SJSA1 (cell line): Measurements from ENCODE around the gene GPRC5B. TPM values are rescaled to one million over a fixed set of nuclear protein-coding genes. Genes with fewer than 3 reads are reported as not detected.
A peak's percentile ranks its signal among the peaks of the same experiment; 100 is the strongest.

Experiments used
- DNase-seq, 2 experiments: peaks; one replicate each; pipeline ENCODE4 v3.0.0-alpha.2; 2015 to 2020; ENCODE audit warnings: low spot score in 2 of 2, low read depth in 1 of 2
- H3K27ac ChIP-seq: fragments of 250-450 bp; sonication (Bioruptor Pico); 2 replicates; pipeline ENCODE4 v1.5.1; 2020; ENCODE audit warnings: mild to moderate bottlenecking, moderate library complexity
- H3K27me3 ChIP-seq: fragments of 250-450 bp; sonication (Bioruptor Pico); replicated peaks from 2 replicates; pipeline ENCODE4 v1.5.1; 2020; ENCODE audit warnings: mild to moderate bottlenecking, moderate library complexity
- H3K36me3 ChIP-seq: fragments of 250-450 bp; sonication (Bioruptor Pico); 2 replicates; pipeline ENCODE4 v1.5.1; 2020; ENCODE audit warnings: mild to moderate bottlenecking
- H3K4me1 ChIP-seq: fragments of 250-450 bp; sonication (Bioruptor Pico); replicated peaks from 2 replicates; pipeline ENCODE4 v1.6.1; 2021; ENCODE audit warnings: mild to moderate bottlenecking
- H3K4me3 ChIP-seq: fragments of 250-450 bp; sonication (Bioruptor Pico); 2 replicates; pipeline ENCODE4 v1.5.1; 2020; ENCODE audit warnings: mild to moderate bottlenecking
- H3K9me3 ChIP-seq: fragments of 250-450 bp; sonication (Bioruptor Pico); replicated peaks from 2 replicates; pipeline ENCODE4 v1.5.1; 2020; ENCODE audit warnings: mild to moderate bottlenecking
- total RNA-seq: library from RNA; depleted of rRNA; stranded (reverse); fragments of >200 nt; shearing (Covaris generic); gene quantifications from 2 replicates; pipeline ENCODE4 v1.2.3, GENCODE V29; 2014

GPRC5B gene
- total RNA-seq, 1 experiment from 2014 or later, result 12.1 TPM

- H3K4me1 ChIP-seq, result peaks cover 4% of the 10 kb centered on the region
- no peaks in the 10 kb centered on the region for H3K36me3 ChIP-seq
- H3K27ac ChIP-seq, result no peak overlapping the region
- no peaks in the 10 kb centered on the region for H3K9me3 ChIP-seq
- no peaks in the 10 kb centered on the region for H3K27me3 ChIP-seq
- H3K4me3 ChIP-seq, result no peak overlapping the region
- no peak for DNase-seq
These were observed 60.4 kb downstream of the GPRC5B start for GRCh38 chr16:19824216-19824615.

DNA sequence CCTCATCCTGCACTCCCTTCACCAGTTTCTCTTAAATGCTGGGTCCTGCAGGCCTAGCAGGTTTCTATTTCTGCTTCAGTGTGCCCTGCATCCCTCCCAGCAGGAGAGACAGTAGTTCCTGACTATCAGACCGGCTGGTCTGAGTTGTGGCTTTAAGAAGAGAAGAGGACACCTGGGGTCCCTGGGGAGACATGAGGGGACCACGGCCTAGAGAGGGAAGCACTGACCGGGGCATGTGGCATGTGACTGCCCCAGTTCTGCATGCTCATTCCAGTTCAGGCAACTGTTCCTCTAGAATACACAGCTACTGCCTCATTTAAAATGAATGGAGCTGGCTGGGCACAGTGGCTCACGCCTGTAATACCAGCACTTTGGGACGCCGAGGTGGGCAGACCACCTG lies 61.3 kb downstream of the GPRC5B start:
- Histone ChIP-seq H3K9me3 (no peaks in the 10 kb centered on the region), H3K36me3 (no peaks in the 10 kb centered on the region), H3K4me1 (peaks cover 4% of the 10 kb centered on the region), H3K27me3 (no peaks in the 10 kb centered on the region), H3K4me3 (no peak overlapping the region), H3K27ac (no peak overlapping the region)
- no peak for DNase-seq

- peaks cover 4% of the 10 kb centered on the region for H3K4me1 ChIP-seq
- no peak for DNase-seq
- H3K27ac ChIP-seq, result no peak overlapping the region
These were observed 62.1 kb downstream of the GPRC5B start for GRCh38 chr16:19822533-19822932.

DNA sequence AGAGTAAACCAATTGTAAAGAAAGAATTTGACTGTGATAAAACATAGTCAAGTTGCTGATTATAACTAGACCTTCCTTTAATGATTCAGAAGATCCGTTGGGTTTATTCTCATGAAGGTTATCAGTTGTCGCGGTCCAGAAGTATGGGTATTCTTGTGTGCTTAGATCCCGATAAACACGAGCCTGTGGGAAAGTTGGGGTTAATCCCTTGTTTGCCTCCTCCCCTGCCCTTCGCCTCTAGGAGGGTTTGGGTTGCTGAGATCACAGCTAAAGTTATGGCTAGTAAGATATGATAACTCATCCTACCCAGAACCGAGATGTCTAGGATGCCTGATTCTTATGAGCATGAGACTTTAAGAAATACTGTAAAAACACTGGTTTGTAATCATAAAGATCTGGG lies 66.8 kb downstream of the GPRC5B start:
- H3K27ac ChIP-seq, result no peak overlapping the region
- DNase-seq, result no peak
- no peaks in the 10 kb centered on the region for H3K27me3 ChIP-seq
- H3K9me3 ChIP-seq, result no peaks in the 10 kb centered on the region; the same call in 1 of the 2 replicates
- H3K4me1 ChIP-seq, result peaks cover 4% of the 10 kb centered on the region
- no peak overlapping the region for H3K4me3 ChIP-seq
- no peaks in the 10 kb centered on the region for H3K36me3 ChIP-seq

More at GRCh38 chr16:19822533-19822932, 62.1 kb downstream of the GPRC5B start:
- Histone ChIP-seq H3K27me3 (no peaks in the 10 kb centered on the region), H3K9me3 (no peaks in the 10 kb centered on the region), H3K4me3 (no peak overlapping the region), H3K36me3 (no peaks in the 10 kb centered on the region)

DNA sequence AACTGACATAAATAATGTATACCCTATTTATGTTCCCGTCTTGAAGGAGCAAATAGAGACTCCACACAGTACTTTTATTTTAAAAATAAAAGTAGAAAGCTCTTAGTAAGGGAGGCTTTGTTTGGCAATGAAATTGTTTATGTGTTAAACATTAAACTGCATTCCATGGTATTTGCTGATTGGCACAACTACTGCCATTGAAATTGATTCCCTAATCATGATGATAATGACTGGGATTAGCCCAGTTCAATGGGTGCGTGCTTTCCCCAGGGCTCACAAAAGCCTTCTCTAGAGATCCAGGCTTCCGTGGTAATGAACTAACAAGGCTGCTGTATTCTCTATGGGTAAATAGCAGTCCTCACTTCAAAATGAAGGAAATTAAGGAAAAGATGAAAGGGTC lies 67.5 kb downstream of the GPRC5B start:
- H3K4me3 ChIP-seq, result no peak overlapping the region
- H3K27me3 ChIP-seq, result no peaks in the 10 kb centered on the region
- peaks cover 8% of the 10 kb centered on the region for H3K4me1 ChIP-seq
- no peak for DNase-seq
- no peaks in the 10 kb centered on the region; the same call in 1 of the 2 replicates for H3K9me3 ChIP-seq
- H3K27ac ChIP-seq, result no peak overlapping the region
- no peaks in the 10 kb centered on the region for H3K36me3 ChIP-seq

DNA sequence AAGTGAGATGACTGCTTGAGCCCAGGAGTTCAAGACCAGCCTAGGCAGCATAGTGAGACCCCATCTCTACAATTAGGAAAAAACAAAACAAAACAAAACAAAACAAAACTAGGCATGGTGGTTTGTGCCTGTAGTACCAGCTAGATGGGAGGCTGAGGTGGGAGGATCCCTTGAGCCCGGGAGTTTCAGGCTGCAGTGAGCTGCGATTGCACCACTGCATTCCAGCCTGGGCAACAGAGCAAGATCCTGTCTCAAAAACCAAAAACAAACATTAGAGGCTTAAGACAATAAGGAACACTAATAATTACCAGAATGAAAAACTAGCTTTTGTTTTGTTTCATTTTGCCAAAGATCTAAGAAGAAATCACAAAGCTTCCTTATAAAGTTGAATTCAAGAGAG lies 69.2 kb downstream of the GPRC5B start:
- Histone ChIP-seq H3K4me1 (peaks cover 18% of the 10 kb centered on the region), H3K4me3 (no peak overlapping the region), H3K9me3 (no peaks in the 10 kb centered on the region; the same call in 1 of the 2 replicates), H3K36me3 (no peaks in the 10 kb centered on the region), H3K27me3 (no peaks in the 10 kb centered on the region), H3K27ac (no peak overlapping the region)
- peak in 1 of 2 experiments; percentile 14 for DNase-seq

- Histone ChIP-seq H3K36me3 (no peaks in the 10 kb centered on the region), H3K27ac (no peak overlapping the region), H3K4me3 (no peak overlapping the region), H3K4me1 (peaks cover 36% of the 10 kb centered on the region), H3K9me3 (no peaks in the 10 kb centered on the region; the same call in 1 of the 2 replicates), H3K27me3 (no peaks in the 10 kb centered on the region)
- DNase-seq, result peak in 1 of 2 experiments; percentile 5
These were observed 71.7 kb downstream of the GPRC5B start for GRCh38 chr16:19812986-19813385.

- Histone ChIP-seq H3K27ac (peak overlapping the region; percentile 58), H3K27me3 (no peaks in the 10 kb centered on the region), H3K4me3 (no peak overlapping the region), H3K36me3 (no peaks in the 10 kb centered on the region), H3K4me1 (peaks cover 42% of the 10 kb centered on the region), H3K9me3 (no peaks in the 10 kb centered on the region; the same call in 1 of the 2 replicates)
- peak; percentile 81 to 91 for DNase-seq
These were observed 73.6 kb downstream of the GPRC5B start for GRCh38 chr16:19810817-19811731.

GRCh38 chr16:19809693-19810092 lies 75.0 kb downstream of the GPRC5B start:
- no peak overlapping the region for H3K27ac ChIP-seq
- peaks cover 7% of the 10 kb centered on the region for H3K9me3 ChIP-seq
- H3K4me1 ChIP-seq, result peaks cover 49% of the 10 kb centered on the region

GRCh38 chr16:19809121-19809635 lies 75.5 kb downstream of the GPRC5B start:
- no peaks in the 10 kb centered on the region for H3K36me3 ChIP-seq
- DNase-seq, result peak in 1 of 2 experiments; percentile 24
- H3K9me3 ChIP-seq, result peaks cover 7% of the 10 kb centered on the region
- no peaks in the 10 kb centered on the region for H3K27me3 ChIP-seq
- no peak overlapping the region for H3K4me3 ChIP-seq
- H3K4me1 ChIP-seq, result peaks cover 51% of the 10 kb centered on the region
- no peak overlapping the region for H3K27ac ChIP-seq

More at GRCh38 chr16:19809693-19810092, 75.0 kb downstream of the GPRC5B start:
- DNase-seq, result peak in 1 of 2 experiments; percentile 20
- Histone ChIP-seq H3K27me3 (no peaks in the 10 kb centered on the region), H3K4me3 (no peak overlapping the region), H3K36me3 (no peaks in the 10 kb centered on the region)

GRCh38 chr16:19808061-19808641 lies 76.5 kb downstream of the GPRC5B start:
- H3K9me3 ChIP-seq, result peaks cover 7% of the 10 kb centered on the region
- no peak overlapping the region for H3K4me3 ChIP-seq
- peaks cover 51% of the 10 kb centered on the region for H3K4me1 ChIP-seq
- H3K27ac ChIP-seq, result peak overlapping the region; percentile 38; the same call in 1 of the 2 replicates
- H3K27me3 ChIP-seq, result no peaks in the 10 kb centered on the region
- no peaks in the 10 kb centered on the region for H3K36me3 ChIP-seq
- DNase-seq, result peak in 1 of 2 experiments; percentile 33
